Nephron (organoid): ENCODE results near the gene HOXD11.

Experiments
- H3K27ac Mint-ChIP-seq, 3 experiments: 2 replicates each; pipeline ENCODE4 v1.8.0; 2020; ENCODE audit warnings: mixed read lengths in 3 of 3, mild to moderate bottlenecking in 2 of 3, moderate library complexity in 1 of 3
- H3K27me3 Mint-ChIP-seq: 2 replicates; pipeline ENCODE4 v1.8.0; 2021; ENCODE audit warnings: low read depth, mild to moderate bottlenecking, moderate library complexity, mixed read lengths
- H3K36me3 Mint-ChIP-seq: 2 replicates; pipeline ENCODE4 v1.8.0; 2020; ENCODE audit warnings: low read depth, mixed read lengths
- H3K4me1 Mint-ChIP-seq: 2 replicates; pipeline ENCODE4 v1.8.0; 2020; ENCODE audit warnings: mixed read lengths
- H3K4me3 Mint-ChIP-seq, 3 experiments: 2 replicates each; pipeline ENCODE4 v1.8.0; 2020; ENCODE audit warnings: mild to moderate bottlenecking in 3 of 3, mixed read lengths in 3 of 3, moderate library complexity in 2 of 3
- H3K9me3 Mint-ChIP-seq: 2 replicates; pipeline ENCODE4 v1.8.0; 2020; ENCODE audit warnings: mixed read lengths
- TF ChIP-seq, protein P1 (sequence below), 3 experiments: fragments of 200-600 bp; sonication (generic); IDR thresholded peaks; one replicate each; pipeline ENCODE4 v1.5.0; 2021; ENCODE audit warnings: antibody characterized with exemption in 3 of 3; ENCODE audit not compliant: unreplicated experiment in 3 of 3

The HOXD11 gene

DNA sequence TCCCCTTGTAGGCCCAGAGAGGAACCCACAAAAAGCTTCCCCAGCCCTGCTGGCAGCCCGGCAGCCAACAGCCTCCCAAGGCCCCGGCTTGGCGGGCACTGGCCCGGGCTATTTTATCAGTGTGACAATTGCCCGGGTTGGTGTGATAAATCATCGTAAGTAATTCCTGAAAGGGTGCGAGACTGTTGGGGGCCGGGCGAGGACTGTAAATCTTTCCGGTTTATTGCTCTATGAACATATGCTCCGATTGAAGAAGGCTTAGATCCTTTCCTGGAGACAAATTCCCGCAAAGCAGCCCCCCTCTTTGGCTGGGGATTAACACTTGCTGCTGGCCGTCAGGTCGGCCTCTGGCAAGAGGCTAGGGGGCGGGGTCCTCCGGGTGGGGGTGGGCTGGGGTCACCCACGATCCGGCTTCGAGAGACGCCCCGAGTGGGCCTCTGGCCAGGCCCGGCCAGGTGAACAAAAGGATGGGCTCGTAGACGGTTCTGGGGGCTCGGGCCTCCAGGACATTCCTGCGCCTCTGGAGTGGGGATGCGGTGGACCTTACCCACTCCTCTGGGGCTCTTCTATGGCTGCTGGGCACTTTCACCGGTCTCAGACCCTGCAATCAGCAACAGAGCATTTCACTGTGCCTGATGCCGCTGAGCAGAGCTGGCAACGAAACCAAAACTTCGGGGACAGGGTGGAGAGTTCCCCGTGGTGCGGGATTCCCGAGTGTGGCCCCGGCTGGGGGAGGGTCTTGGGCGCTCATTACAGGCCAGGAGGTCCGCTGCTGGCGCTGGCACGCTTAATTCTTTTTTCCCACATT lies 52.0 kb downstream of the HOXD11 start:
- H3K9me3 Mint-ChIP-seq: no peaks in the 10 kb centered on the region
- peaks cover 19% of the 10 kb centered on the region for H3K27me3 Mint-ChIP-seq
- H3K27ac Mint-ChIP-seq: peak overlapping the region; percentile 95 to 99 (median 99)
- H3K4me1 Mint-ChIP-seq: peaks cover 73% of the 10 kb centered on the region
- TF ChIP-seq, protein P1, sequence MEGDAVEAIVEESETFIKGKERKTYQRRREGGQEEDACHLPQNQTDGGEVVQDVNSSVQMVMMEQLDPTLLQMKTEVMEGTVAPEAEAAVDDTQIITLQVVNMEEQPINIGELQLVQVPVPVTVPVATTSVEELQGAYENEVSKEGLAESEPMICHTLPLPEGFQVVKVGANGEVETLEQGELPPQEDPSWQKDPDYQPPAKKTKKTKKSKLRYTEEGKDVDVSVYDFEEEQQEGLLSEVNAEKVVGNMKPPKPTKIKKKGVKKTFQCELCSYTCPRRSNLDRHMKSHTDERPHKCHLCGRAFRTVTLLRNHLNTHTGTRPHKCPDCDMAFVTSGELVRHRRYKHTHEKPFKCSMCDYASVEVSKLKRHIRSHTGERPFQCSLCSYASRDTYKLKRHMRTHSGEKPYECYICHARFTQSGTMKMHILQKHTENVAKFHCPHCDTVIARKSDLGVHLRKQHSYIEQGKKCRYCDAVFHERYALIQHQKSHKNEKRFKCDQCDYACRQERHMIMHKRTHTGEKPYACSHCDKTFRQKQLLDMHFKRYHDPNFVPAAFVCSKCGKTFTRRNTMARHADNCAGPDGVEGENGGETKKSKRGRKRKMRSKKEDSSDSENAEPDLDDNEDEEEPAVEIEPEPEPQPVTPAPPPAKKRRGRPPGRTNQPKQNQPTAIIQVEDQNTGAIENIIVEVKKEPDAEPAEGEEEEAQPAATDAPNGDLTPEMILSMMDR (IDR thresholded peaks at IDR 0.05; ENCODE audit: unreplicated experiment in 3 of 3): no peak
- H3K4me3 Mint-ChIP-seq: peak overlapping the region; percentile 79 to 89 (median 88)
- H3K36me3 Mint-ChIP-seq: peaks cover 29% of the 10 kb centered on the region
